ENCODE measurements around the gene EDIL3. TPM values are rescaled to one million over a fixed set of nuclear protein-coding genes. Genes with fewer than 3 reads are reported as not detected.

EDIL3 gene
- total RNA-seq, 1 experiment from 2014 or later, result 0.32 TPM

- Histone ChIP-seq H3K27me3 (ENCODE audit: insufficient read depth, low read length) (no peaks in the 10 kb centered on the region), H3K9me3 (ENCODE audit: control insufficient read depth in 1 of 2, insufficient read depth in 1 of 2, low read depth in 1 of 2, low read length in 2 of 2) (no peaks in the 10 kb centered on the region), H3K4me2 (ENCODE audit: low read length) (no peak overlapping the region), H3K9me2 (ENCODE audit: insufficient read depth) (no peaks in the 10 kb centered on the region), H3K27ac (ENCODE audit: low read depth, low read length) (no peak overlapping the region), H3K79me2 (ENCODE audit: insufficient read depth, low read length) (no peaks in the 10 kb centered on the region), H3K4me3 (replicated peaks in 1 of 2; ENCODE audit: low read depth in 1 of 2, low read length in 2 of 2) (no peak overlapping the region), H3K36me3 (ENCODE audit: control insufficient read depth in 1 of 2, insufficient read depth in 2 of 2, low read length in 2 of 2) (no peaks in the 10 kb centered on the region), H2AFZ (ENCODE audit: low read depth, low read length, poor library complexity, severe bottlenecking) (no peak overlapping the region), H4K20me1 (ENCODE audit: insufficient read depth) (no peaks in the 10 kb centered on the region), H3K4me1 (ENCODE audit: control insufficient read depth in 1 of 2, insufficient read depth in 2 of 2, low read length in 2 of 2) (no peaks in the 10 kb centered on the region), H3K9ac (ENCODE audit: low read length) (no peak overlapping the region)
- intact Hi-C loops (cut with micrococcal nuclease), result no loop called here
- POLR2A ChIA-PET, result no interaction called here
- RAD21 ChIA-PET (ENCODE audit: low non-redundant PET in 1 of 2, low total read pairs in 2 of 2, uncharacterized antibody in 2 of 2, unreplicated experiment in 2 of 2), result no interaction called here
- BruUV-seq (replicated peaks), result no TSS peak
- CTCF ChIA-PET, result no interaction called here
- ATAC-seq (peak; percentile 32; the same call in 1 of the 2 replicates), DNase-seq (ENCODE audit: low read depth, low spot score) (no peak)
- TF ChIP-seq CTCF (IDR thresholded peaks at IDR 0.05 in 2 of 3, conservative IDR thresholded peaks at IDR 0.05 in 1 of 3; ENCODE audit: borderline replicate concordance in 1 of 3, insufficient read depth in 1 of 3, low read depth in 2 of 3, low read length in 2 of 3) (0 out of 6 replicates have a peak, but pooled peaks of 2 of the 3 experiments have one; percentile 9 to 13), EZH2 (IDR thresholded peaks at IDR 0.05) (no peak), ELF1 (IDR thresholded peaks at IDR 0.05; ENCODE audit: borderline replicate concordance, low read depth) (no peak)
These were observed 303.8 kb downstream of the EDIL3 start for GRCh38 chr5:84080908-84081307.

GRCh38 chr5:84072339-84072738 is 312.3 kb downstream of the EDIL3 start:
- Histone ChIP-seq H3K4me1 (ENCODE audit: control insufficient read depth in 1 of 2, insufficient read depth in 2 of 2, low read length in 2 of 2) (no peaks in the 10 kb centered on the region), H3K79me2 (ENCODE audit: insufficient read depth, low read length) (no peaks in the 10 kb centered on the region), H3K36me3 (ENCODE audit: control insufficient read depth in 1 of 2, insufficient read depth in 2 of 2, low read length in 2 of 2) (no peaks in the 10 kb centered on the region), H3K4me3 (replicated peaks in 1 of 2; ENCODE audit: low read depth in 1 of 2, low read length in 2 of 2) (no peak overlapping the region), H3K27me3 (ENCODE audit: insufficient read depth, low read length) (no peaks in the 10 kb centered on the region), H2AFZ (ENCODE audit: low read depth, low read length, poor library complexity, severe bottlenecking) (no peak overlapping the region), H4K20me1 (ENCODE audit: insufficient read depth) (no peaks in the 10 kb centered on the region), H3K27ac (ENCODE audit: low read depth, low read length) (no peak overlapping the region), H3K9me3 (ENCODE audit: control insufficient read depth in 1 of 2, insufficient read depth in 1 of 2, low read depth in 1 of 2, low read length in 2 of 2) (no peaks in the 10 kb centered on the region), H3K9ac (ENCODE audit: low read length) (no peak overlapping the region), H3K4me2 (ENCODE audit: low read length) (no peak overlapping the region), H3K9me2 (ENCODE audit: insufficient read depth) (no peaks in the 10 kb centered on the region; the same call in 1 of the 2 replicates)
- ChIA-PET POLR2A (no interaction called here), RAD21 (ENCODE audit: low non-redundant PET in 1 of 2, low total read pairs in 2 of 2, uncharacterized antibody in 2 of 2, unreplicated experiment in 2 of 2) (no interaction called here), CTCF (no interaction called here)
- no peak for DNase-seq (ENCODE audit: low read depth, low spot score)
- no peak for ATAC-seq
- intact Hi-C loops (cut with micrococcal nuclease), result no loop called here
- no TSS peak for BruUV-seq (replicated peaks)
- no peak for TF ChIP-seq EZH2phosphoT487 (IDR thresholded peaks at IDR 0.05; ENCODE audit: borderline replicate concordance)
- TF ChIP-seq TCF7L2 (IDR thresholded peaks at IDR 0.05; ENCODE audit: borderline replicate concordance, extremely low read depth, insufficient read depth, insufficient read length), result no peak
- no peak for TF ChIP-seq ZBTB33 (IDR thresholded peaks at IDR 0.05; ENCODE audit: extremely low read depth, insufficient replicate concordance, low read length)
- no peak for TF ChIP-seq EGR1 (IDR thresholded peaks at IDR 0.05; ENCODE audit: low read depth)
- no peak for TF ChIP-seq POLR2AphosphoS5 (IDR thresholded peaks at IDR 0.05; ENCODE audit: low read depth, low read length)
- TF ChIP-seq REST (IDR thresholded peaks at IDR 0.05; ENCODE audit: low read depth), result no peak
- TF ChIP-seq CEBPB (IDR thresholded peaks at IDR 0.05; ENCODE audit: low read depth), result no peak
- TF ChIP-seq FOSL1 (IDR thresholded peaks at IDR 0.05; ENCODE audit: low read depth), result no peak
- TF ChIP-seq ELF1 (IDR thresholded peaks at IDR 0.05; ENCODE audit: borderline replicate concordance, low read depth), result no peak
- TF ChIP-seq MAX (IDR thresholded peaks at IDR 0.05), result no peak

Data from HCT116 (cell line).